Heart left ventricle (tissue), 13 donors: ENCODE measurements around the gene ADGRV1.

ENCODE experiments used
- POLR2A ChIP-seq, 2 donors: fragments of 450-650 bp; IDR thresholded peaks; one replicate each; pipeline ENCODE4 v1.6.1; 2017; ENCODE audit warnings: antibody characterized with exemption in 2 of 2, mild to moderate bottlenecking in 2 of 2, moderate library complexity in 2 of 2
- TF ChIP-seq, protein P1 (sequence below), 12 donors: fragments of 200-600 bp; sonication (generic) in 4 of 12; IDR thresholded peaks; one replicate each; pipeline versions ENCODE4 v1.5.0 to v1.8.0; 2018 to 2022; ENCODE audit warnings: antibody characterized with exemption in 12 of 12, mild to moderate bottlenecking in 5 of 12
- donor health status: ischemic (EF 13 %, LVEDD 7.1; RV severe dilation, severe dysfunction).
- donor health status: DM: no; HTN: yes; CAD: no.
- donor health status: DM: no; HTN: no; CAD: no.
- donor health status: ischemic (EF 25% LVEDD 6.9; RV normal size, moderate dysfunction).
- donor health status: ischemic (EF 25% LVEDD 5.7; RV mildly dilated, moderate dysfunction).
- donor health status: ischemic (EF 35%, LVEDD 5.7; RV mildly dilated, moderate dysfunction).
- donor health status: nonischemic (EF 11% LVEDD 7.7; RV severe dilation, severe dysfunction).
- donor health status: DM: yes; HTN: yes; CAD: no.
- donor health status: PGD.
- donor health status: ischemic (EF 29% LVEDD 5.4; RV normal size, mild dysfunction).
- donor health status: nonischemic (EF 23%, LVEDD 6.1; RV moderate dilation, normal function).

- TF ChIP-seq, protein P1, sequence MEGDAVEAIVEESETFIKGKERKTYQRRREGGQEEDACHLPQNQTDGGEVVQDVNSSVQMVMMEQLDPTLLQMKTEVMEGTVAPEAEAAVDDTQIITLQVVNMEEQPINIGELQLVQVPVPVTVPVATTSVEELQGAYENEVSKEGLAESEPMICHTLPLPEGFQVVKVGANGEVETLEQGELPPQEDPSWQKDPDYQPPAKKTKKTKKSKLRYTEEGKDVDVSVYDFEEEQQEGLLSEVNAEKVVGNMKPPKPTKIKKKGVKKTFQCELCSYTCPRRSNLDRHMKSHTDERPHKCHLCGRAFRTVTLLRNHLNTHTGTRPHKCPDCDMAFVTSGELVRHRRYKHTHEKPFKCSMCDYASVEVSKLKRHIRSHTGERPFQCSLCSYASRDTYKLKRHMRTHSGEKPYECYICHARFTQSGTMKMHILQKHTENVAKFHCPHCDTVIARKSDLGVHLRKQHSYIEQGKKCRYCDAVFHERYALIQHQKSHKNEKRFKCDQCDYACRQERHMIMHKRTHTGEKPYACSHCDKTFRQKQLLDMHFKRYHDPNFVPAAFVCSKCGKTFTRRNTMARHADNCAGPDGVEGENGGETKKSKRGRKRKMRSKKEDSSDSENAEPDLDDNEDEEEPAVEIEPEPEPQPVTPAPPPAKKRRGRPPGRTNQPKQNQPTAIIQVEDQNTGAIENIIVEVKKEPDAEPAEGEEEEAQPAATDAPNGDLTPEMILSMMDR (IDR thresholded peaks at IDR 0.05): no peak
- TF ChIP-seq POLR2A (IDR thresholded peaks at IDR 0.05): no peak
These were observed 621.9 kb downstream of the ADGRV1 start for GRCh38 chr5:91180506-91180905.
